Measurements from ENCODE around the gene ZNF189. TPM values are rescaled to one million over a fixed set of nuclear protein-coding genes. Genes with fewer than 3 reads are reported as not detected.

The ZNF189 gene
- total RNA-seq, 1 donor from 2014 or later, result 26.2 TPM

DNA sequence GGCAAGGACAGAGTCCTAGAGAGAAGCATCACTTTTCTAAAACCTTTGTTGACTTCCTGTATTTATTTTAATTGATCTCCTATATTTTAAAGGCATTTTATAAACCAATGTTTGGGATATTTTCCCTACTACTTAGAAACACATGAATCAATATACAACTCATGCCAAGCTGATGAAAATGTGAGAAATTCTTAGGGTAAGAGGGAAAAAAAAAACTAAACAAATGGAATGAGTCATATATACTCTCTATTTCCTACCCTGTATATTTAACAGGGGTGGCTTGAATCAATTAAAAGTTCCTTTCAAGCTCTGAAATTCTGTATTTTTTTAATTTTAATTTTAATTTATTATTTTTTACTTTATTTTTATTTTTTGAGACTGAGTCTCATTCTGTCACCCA, 33.5 kb upstream of the ZNF189 start:
- Mint-ChIP-seq H3K4me1 (ENCODE audit: unreplicated experiment) (peaks cover 5% of the 10 kb centered on the region), H3K4me3 (no peak overlapping the region), H3K9me3 (no peaks in the 10 kb centered on the region), H3K27ac (no peak overlapping the region), H3K27me3 (no peaks in the 10 kb centered on the region), H3K36me3 (no peaks in the 10 kb centered on the region)
- no peak for DNase-seq (ENCODE audit: extremely low spot score, unreplicated experiment)
- TF ChIP-seq, protein P1, sequence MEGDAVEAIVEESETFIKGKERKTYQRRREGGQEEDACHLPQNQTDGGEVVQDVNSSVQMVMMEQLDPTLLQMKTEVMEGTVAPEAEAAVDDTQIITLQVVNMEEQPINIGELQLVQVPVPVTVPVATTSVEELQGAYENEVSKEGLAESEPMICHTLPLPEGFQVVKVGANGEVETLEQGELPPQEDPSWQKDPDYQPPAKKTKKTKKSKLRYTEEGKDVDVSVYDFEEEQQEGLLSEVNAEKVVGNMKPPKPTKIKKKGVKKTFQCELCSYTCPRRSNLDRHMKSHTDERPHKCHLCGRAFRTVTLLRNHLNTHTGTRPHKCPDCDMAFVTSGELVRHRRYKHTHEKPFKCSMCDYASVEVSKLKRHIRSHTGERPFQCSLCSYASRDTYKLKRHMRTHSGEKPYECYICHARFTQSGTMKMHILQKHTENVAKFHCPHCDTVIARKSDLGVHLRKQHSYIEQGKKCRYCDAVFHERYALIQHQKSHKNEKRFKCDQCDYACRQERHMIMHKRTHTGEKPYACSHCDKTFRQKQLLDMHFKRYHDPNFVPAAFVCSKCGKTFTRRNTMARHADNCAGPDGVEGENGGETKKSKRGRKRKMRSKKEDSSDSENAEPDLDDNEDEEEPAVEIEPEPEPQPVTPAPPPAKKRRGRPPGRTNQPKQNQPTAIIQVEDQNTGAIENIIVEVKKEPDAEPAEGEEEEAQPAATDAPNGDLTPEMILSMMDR (conservative IDR thresholded peaks at IDR 0.05), result no peak

- H3K27ac Mint-ChIP-seq, result no peak overlapping the region
- no peaks in the 10 kb centered on the region for H3K9me3 Mint-ChIP-seq
- TF ChIP-seq, protein P1 (conservative IDR thresholded peaks at IDR 0.05), result no peak
- peaks cover 5% of the 10 kb centered on the region for H3K4me1 Mint-ChIP-seq (ENCODE audit: unreplicated experiment)
- H3K27me3 Mint-ChIP-seq, result no peaks in the 10 kb centered on the region
- DNase-seq (ENCODE audit: extremely low spot score, unreplicated experiment), result no peak
- no peak overlapping the region for H3K4me3 Mint-ChIP-seq
- no peaks in the 10 kb centered on the region for H3K36me3 Mint-ChIP-seq
Observed at GRCh38 chr9:101366038-101366756, 32.5 kb upstream of the ZNF189 start.

- TF ChIP-seq, protein P1 (conservative IDR thresholded peaks at IDR 0.05), result no peak
- peaks cover 5% of the 10 kb centered on the region for H3K4me1 Mint-ChIP-seq (ENCODE audit: unreplicated experiment)
Observed at GRCh38 chr9:101367323-101367722, 31.3 kb upstream of the ZNF189 start.

GRCh38 chr9:101369286-101369685, 29.4 kb upstream of the ZNF189 start:
- DNase-seq (ENCODE audit: extremely low spot score, unreplicated experiment), result no peak
- Mint-ChIP-seq H3K27me3 (no peaks in the 10 kb centered on the region), H3K4me1 (ENCODE audit: unreplicated experiment) (peaks cover 5% of the 10 kb centered on the region), H3K36me3 (no peaks in the 10 kb centered on the region), H3K27ac (no peak overlapping the region), H3K4me3 (no peak overlapping the region), H3K9me3 (no peaks in the 10 kb centered on the region)
- TF ChIP-seq, protein P1 (conservative IDR thresholded peaks at IDR 0.05), result no peak

More at GRCh38 chr9:101367323-101367722, 31.3 kb upstream of the ZNF189 start:
- Mint-ChIP-seq H3K36me3 (no peaks in the 10 kb centered on the region), H3K27me3 (no peaks in the 10 kb centered on the region), H3K9me3 (no peaks in the 10 kb centered on the region), H3K27ac (no peak overlapping the region), H3K4me3 (no peak overlapping the region)
- DNase-seq (ENCODE audit: extremely low spot score, unreplicated experiment), result no peak

GRCh38 chr9:101369884-101370531, 28.6 kb upstream of the ZNF189 start:
- Mint-ChIP-seq H3K27me3 (no peaks in the 10 kb centered on the region), H3K4me1 (ENCODE audit: unreplicated experiment) (peaks cover 5% of the 10 kb centered on the region), H3K27ac (no peak overlapping the region), H3K4me3 (no peak overlapping the region), H3K9me3 (no peaks in the 10 kb centered on the region), H3K36me3 (no peaks in the 10 kb centered on the region)
- TF ChIP-seq, protein P1 (conservative IDR thresholded peaks at IDR 0.05), result no peak
- DNase-seq (ENCODE audit: extremely low spot score, unreplicated experiment), result no peak

Data from type B pancreatic cell (in vitro differentiated cells).